Measurements from ENCODE around the gene CDH4.

- TF ChIP-seq CTCF (IDR thresholded peaks at IDR 0.05): no peak
- no peak for TF ChIP-seq EZH2phosphoT487 (IDR thresholded peaks at IDR 0.05)
- TF ChIP-seq EZH2 (IDR thresholded peaks at IDR 0.05): no peak
These were observed 63.3 kb downstream of the CDH4 start for GRCh38 chr20:61315319-61315718.

Data from neural progenitor cell (in vitro differentiated cells).